ENCODE measurements around the gene LMOD2.

LMOD2 gene

GRCh38 chr7:123674399-123675180 is 18.9 kb downstream of the LMOD2 start:
- no peak for DNase-seq

GRCh38 chr7:123675181-123675473 is 19.5 kb downstream of the LMOD2 start:
- DNase-seq, result peak in 1 of 4 experiments; percentile 4

GRCh38 chr7:123677061-123677715 is 21.5 kb downstream of the LMOD2 start:
- DNase-seq, result no peak

- DNase-seq, result no peak
Observed at GRCh38 chr7:123679614-123680013, 23.9 kb downstream of the LMOD2 start.

GRCh38 chr7:123680580-123680979 is 24.9 kb downstream of the LMOD2 start:
- DNase-seq, result no peak

- no peak for DNase-seq
Observed at GRCh38 chr7:123681561-123681960, 25.9 kb downstream of the LMOD2 start.

- DNase-seq, result peak; percentile 36 to 70 (median 62)
Observed at GRCh38 chr7:123682690-123683089, 27.0 kb downstream of the LMOD2 start.

- no peak for DNase-seq
Observed at GRCh38 chr7:123687161-123687560, 31.5 kb downstream of the LMOD2 start.

- DNase-seq, result no peak
Observed at GRCh38 chr7:123687727-123688126, 32.1 kb downstream of the LMOD2 start.

GRCh38 chr7:123689250-123689649 is 33.6 kb downstream of the LMOD2 start:
- DNase-seq, result no peak

- DNase-seq, result no peak
Observed at GRCh38 chr7:123690550-123690949, 34.9 kb downstream of the LMOD2 start.

GRCh38 chr7:123692471-123692877 is 36.8 kb downstream of the LMOD2 start:
- no peak for DNase-seq

- DNase-seq, result no peak
Observed at GRCh38 chr7:123695944-123696677, 40.4 kb downstream of the LMOD2 start.

- DNase-seq, result no peak
Observed at GRCh38 chr7:123705211-123705901, 49.7 kb downstream of the LMOD2 start.

- DNase-seq, result no peak
Observed at GRCh38 chr7:123709525-123709924, 53.9 kb downstream of the LMOD2 start.

GRCh38 chr7:123710683-123711082 is 55.0 kb downstream of the LMOD2 start:
- DNase-seq, result no peak

GRCh38 chr7:123711832-123712293 is 56.2 kb downstream of the LMOD2 start:
- DNase-seq, result peak in 3 of 4 experiments; percentile 33 to 48 (median 45)

- DNase-seq, result peak in 2 of 4 experiments; percentile 12 to 22
Observed at GRCh38 chr7:123712619-123713018, 57.0 kb downstream of the LMOD2 start.

Data from suppressor macrophage (primary cell).